ENCODE data around the gene MTHFD1L.

GRCh38 chr6:151093706-151094105 is 228.2 kb downstream of the MTHFD1L start:
- TF ChIP-seq POLR2A (IDR thresholded peaks at IDR 0.05), result no peak
- no peak for TF ChIP-seq POLR2AphosphoS5 (IDR thresholded peaks at IDR 0.05)
